Adipocyte (in vitro differentiated cells): ENCODE data around the gene GPR161.
A peak's percentile ranks its signal among the peaks of the same experiment; 100 is the strongest.

ENCODE experiments used
- DNase-seq: peaks from one replicate; pipeline ENCODE4 v3.0.0-alpha.2; 2015; ENCODE audit warnings: low read depth
- H3K27me3 ChIP-seq: replicated peaks from 2 replicates; pipeline ENCODE4 v1.7.0; 2013; ENCODE audit warnings: mild to moderate bottlenecking, low read length, moderate library complexity; ENCODE audit not compliant: control insufficient read depth, insufficient read depth
- H3K36me3 ChIP-seq: 2 replicates; pipeline ENCODE4 v1.7.0; 2013; ENCODE audit warnings: low read length, mild to moderate bottlenecking, moderate library complexity; ENCODE audit not compliant: control insufficient read depth, insufficient read depth, severe bottlenecking
- H3K4me1 ChIP-seq: 2 replicates; pipeline ENCODE4 v1.7.0; 2013; ENCODE audit warnings: mild to moderate bottlenecking, low read length, moderate library complexity; ENCODE audit not compliant: control insufficient read depth, insufficient read depth
- H3K4me3 ChIP-seq: 2 replicates; pipeline ENCODE4 v1.7.0; 2013; ENCODE audit warnings: mild to moderate bottlenecking, low read length, moderate library complexity
- H3K9ac ChIP-seq: 2 replicates; pipeline ENCODE4 v1.7.0; 2013; ENCODE audit warnings: mild to moderate bottlenecking, low read length, moderate library complexity
- H3K9me3 ChIP-seq: 2 replicates; pipeline ENCODE4 v1.7.0; 2013; ENCODE audit warnings: mild to moderate bottlenecking, low read length, moderate library complexity; ENCODE audit not compliant: control insufficient read depth

GPR161 gene

GRCh38 chr1:168129933-168130332 lies 6.8 kb downstream of the GPR161 start:
- DNase-seq: no peak
- no peaks in the 10 kb centered on the region for H3K36me3 ChIP-seq

DNA sequence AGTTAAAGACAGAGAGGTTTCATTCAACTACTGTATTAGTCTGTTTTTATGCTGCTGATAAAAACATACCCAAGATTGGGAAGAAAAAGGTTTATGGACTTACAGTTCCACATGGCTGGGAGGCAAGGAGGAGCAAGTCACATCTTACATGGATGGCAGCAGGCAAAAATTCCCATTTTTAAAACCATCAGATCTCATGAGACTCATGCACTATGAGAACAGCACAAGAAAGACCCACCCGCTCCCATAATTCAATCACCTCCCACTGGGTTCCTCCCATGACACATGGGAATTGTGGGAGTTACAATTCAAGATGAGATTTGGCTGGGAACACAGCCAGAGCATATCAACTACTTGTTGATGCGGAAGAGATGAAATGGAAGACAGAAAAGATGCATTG lies 9.2 kb downstream of the GPR161 start:
- no peaks in the 10 kb centered on the region for H3K9me3 ChIP-seq
- H3K4me3 ChIP-seq: no peak overlapping the region
- H3K36me3 ChIP-seq: no peaks in the 10 kb centered on the region
- no peak overlapping the region for H3K9ac ChIP-seq
- no peaks in the 10 kb centered on the region for H3K27me3 ChIP-seq
- DNase-seq: no peak
- no peaks in the 10 kb centered on the region for H3K4me1 ChIP-seq

More at GRCh38 chr1:168129933-168130332, 6.8 kb downstream of the GPR161 start:
- H3K4me3 ChIP-seq: no peak overlapping the region
- H3K4me1 ChIP-seq: no peaks in the 10 kb centered on the region
- H3K27me3 ChIP-seq: no peaks in the 10 kb centered on the region
- no peak overlapping the region for H3K9ac ChIP-seq
- H3K9me3 ChIP-seq: no peaks in the 10 kb centered on the region

DNA sequence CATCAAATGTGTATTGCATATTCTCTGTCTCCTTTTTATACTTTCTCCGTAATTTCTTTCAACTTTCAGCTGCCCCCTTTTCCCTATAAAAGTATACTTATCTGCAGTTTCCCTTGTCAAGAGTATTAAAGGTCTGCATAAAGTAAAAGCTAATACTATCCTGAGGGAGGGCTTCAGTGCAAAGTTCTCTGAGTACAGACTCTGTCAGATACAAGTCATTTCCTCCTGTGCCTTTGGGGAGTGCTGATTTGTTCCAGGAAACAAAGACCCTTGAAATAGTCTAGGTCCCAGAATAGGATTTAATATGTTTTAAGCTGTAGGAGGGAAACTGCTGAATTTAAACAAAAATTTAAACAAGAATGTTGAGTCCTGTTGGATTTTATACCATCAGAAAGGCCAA lies 11.7 kb downstream of the GPR161 start:
- no peak for DNase-seq
- Histone ChIP-seq H3K9me3 (no peaks in the 10 kb centered on the region), H3K27me3 (no peaks in the 10 kb centered on the region), H3K4me3 (no peak overlapping the region), H3K36me3 (no peaks in the 10 kb centered on the region), H3K4me1 (peaks cover 16% of the 10 kb centered on the region), H3K9ac (no peak overlapping the region)

- H3K4me3 ChIP-seq: peak overlapping the region; percentile 14
- H3K4me1 ChIP-seq: peaks cover 16% of the 10 kb centered on the region
- no peaks in the 10 kb centered on the region for H3K36me3 ChIP-seq
- no peak overlapping the region for H3K9ac ChIP-seq
- H3K9me3 ChIP-seq: no peaks in the 10 kb centered on the region
- H3K27me3 ChIP-seq: no peaks in the 10 kb centered on the region
- peak; percentile 58 for DNase-seq
These were observed 15.2 kb downstream of the GPR161 start for GRCh38 chr1:168121401-168122011.

GRCh38 chr1:168119750-168120149 lies 17.0 kb downstream of the GPR161 start:
- H3K27me3 ChIP-seq: no peaks in the 10 kb centered on the region
- no peaks in the 10 kb centered on the region for H3K36me3 ChIP-seq
- no peaks in the 10 kb centered on the region for H3K9me3 ChIP-seq
- no peak overlapping the region for H3K9ac ChIP-seq
- peaks cover 16% of the 10 kb centered on the region for H3K4me1 ChIP-seq
- no peak for DNase-seq
- H3K4me3 ChIP-seq: no peak overlapping the region

GRCh38 chr1:168116327-168116799 lies 20.4 kb downstream of the GPR161 start:
- no peaks in the 10 kb centered on the region for H3K27me3 ChIP-seq
- no peaks in the 10 kb centered on the region for H3K36me3 ChIP-seq
- H3K4me1 ChIP-seq: peaks cover 6% of the 10 kb centered on the region
- no peak overlapping the region for H3K4me3 ChIP-seq
- H3K9ac ChIP-seq: no peak overlapping the region
- H3K9me3 ChIP-seq: no peaks in the 10 kb centered on the region
- DNase-seq: no peak

- no peaks in the 10 kb centered on the region for H3K4me1 ChIP-seq
- no peak overlapping the region for H3K4me3 ChIP-seq
- no peak for DNase-seq
- H3K9ac ChIP-seq: no peak overlapping the region
- no peaks in the 10 kb centered on the region for H3K27me3 ChIP-seq
- H3K9me3 ChIP-seq: no peaks in the 10 kb centered on the region
- H3K36me3 ChIP-seq: no peaks in the 10 kb centered on the region
These were observed 21.9 kb downstream of the GPR161 start for GRCh38 chr1:168114845-168115244.

- H3K4me3 ChIP-seq: no peak overlapping the region
- peak; percentile 71 for DNase-seq
- no peaks in the 10 kb centered on the region for H3K36me3 ChIP-seq
- H3K9me3 ChIP-seq: no peaks in the 10 kb centered on the region
- H3K27me3 ChIP-seq: no peaks in the 10 kb centered on the region
- H3K9ac ChIP-seq: no peak overlapping the region
- H3K4me1 ChIP-seq: no peaks in the 10 kb centered on the region
These were observed 23.9 kb downstream of the GPR161 start for GRCh38 chr1:168112673-168113305.

- DNase-seq: no peak
These were observed 25.7 kb downstream of the GPR161 start for GRCh38 chr1:168110896-168111545.

DNA sequence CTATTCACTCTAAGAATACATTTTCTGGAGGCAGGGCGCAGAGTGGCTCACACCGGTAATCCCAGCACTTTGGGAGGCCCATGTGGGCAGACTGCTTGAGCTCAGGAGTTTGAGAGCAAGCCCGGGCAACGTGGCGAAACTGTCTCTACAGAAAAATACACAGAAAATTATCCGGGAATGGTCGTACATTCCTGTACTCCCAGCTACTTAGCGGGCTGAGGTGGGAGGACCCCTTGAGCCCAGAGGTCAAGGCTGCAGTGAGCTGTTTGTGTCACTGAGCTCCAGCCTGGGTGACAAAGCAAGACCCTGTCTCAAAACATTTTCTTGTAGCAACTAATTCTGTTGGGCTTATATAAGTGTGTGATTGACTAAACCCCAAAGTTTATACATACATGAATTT lies 30.5 kb downstream of the GPR161 start:
- DNase-seq: no peak
- no peak overlapping the region for H3K9ac ChIP-seq
- H3K9me3 ChIP-seq: no peaks in the 10 kb centered on the region
- H3K4me3 ChIP-seq: no peak overlapping the region
- H3K36me3 ChIP-seq: no peaks in the 10 kb centered on the region
- no peaks in the 10 kb centered on the region for H3K4me1 ChIP-seq
- H3K27me3 ChIP-seq: no peaks in the 10 kb centered on the region

More at GRCh38 chr1:168110896-168111545, 25.7 kb downstream of the GPR161 start:
- H3K4me1 ChIP-seq: no peaks in the 10 kb centered on the region
- H3K4me3 ChIP-seq: no peak overlapping the region
- H3K9ac ChIP-seq: no peak overlapping the region
- H3K36me3 ChIP-seq: no peaks in the 10 kb centered on the region
- no peaks in the 10 kb centered on the region for H3K9me3 ChIP-seq
- no peaks in the 10 kb centered on the region for H3K27me3 ChIP-seq

GRCh38 chr1:168105846-168106245 lies 30.9 kb downstream of the GPR161 start:
- H3K9me3 ChIP-seq: no peaks in the 10 kb centered on the region
- no peaks in the 10 kb centered on the region for H3K27me3 ChIP-seq
- H3K36me3 ChIP-seq: no peaks in the 10 kb centered on the region
- H3K4me1 ChIP-seq: no peaks in the 10 kb centered on the region
- no peak overlapping the region for H3K9ac ChIP-seq
- no peak for DNase-seq
- no peak overlapping the region for H3K4me3 ChIP-seq
